OCI-LY7 (cell line): ENCODE measurements around the gene PALD1.

Experiments
- CTCF ChIP-seq: fragments of 200-600 bp; sonication (generic); conservative IDR thresholded peaks from 2 replicates; pipeline ENCODE4 v1.5.1; 2014; ENCODE audit warnings: mild to moderate bottlenecking, antibody characterized with exemption, low read length, moderate library complexity, mixed read lengths
- EZH2phosphoT487 ChIP-seq: fragments of 200-600 bp; sonication (generic); IDR thresholded peaks from 2 replicates; pipeline ENCODE4 v1.6.1; 2018; ENCODE audit warnings: low read depth, borderline replicate concordance, mild to moderate bottlenecking, mixed run types, antibody characterized with exemption, low read length, moderate library complexity, mixed read lengths

GRCh38 chr10:70480239-70480861 lies 1.8 kb downstream of the PALD1 start:
- no peak for TF ChIP-seq CTCF
- no peak for TF ChIP-seq EZH2phosphoT487
